HAP-1 (cell line): ENCODE measurements around the gene EMC9.

ENCODE experiments used
- DNase-seq, 2 experiments: peaks; one replicate each; pipeline ENCODE4 v3.0.0-alpha.2; 2016 to 2020; ENCODE audit warnings: low spot score in 2 of 2
- H3K27me3 ChIP-seq: fragments of 250-450 bp; sonication (Bioruptor Pico); 2 replicates; pipeline ENCODE4 v1.5.1; 2020; ENCODE audit warnings: low read depth, mild to moderate bottlenecking, moderate library complexity
- H3K36me3 ChIP-seq: fragments of 250-450 bp; sonication (Bioruptor Pico); replicated peaks from 2 replicates; pipeline ENCODE4 v1.5.1; 2020; ENCODE audit warnings: mild to moderate bottlenecking
- H3K4me1 ChIP-seq: fragments of 250-450 bp; sonication (Bioruptor Pico); 2 replicates; pipeline ENCODE4 v1.5.1; 2020; ENCODE audit warnings: mild to moderate bottlenecking
- H3K4me3 ChIP-seq: fragments of 250-450 bp; sonication (Bioruptor Pico); 2 replicates; pipeline ENCODE4 v1.5.1; 2020; ENCODE audit warnings: mild to moderate bottlenecking, moderate library complexity
- H3K9me3 ChIP-seq: fragments of 250-450 bp; sonication (Bioruptor Pico); 2 replicates; pipeline ENCODE4 v1.5.1; 2020; ENCODE audit warnings: mild to moderate bottlenecking, moderate library complexity
- in situ Hi-C: fragments of 300-500 bp; cut with MboI; formaldehyde crosslinking; loops from 3 replicates; pipeline ENCODE4 v1.14.3; 2020; ENCODE audit warnings: low sequenced_read_pairs, inconsistent platforms, mixed read lengths

The EMC9 gene

DNA sequence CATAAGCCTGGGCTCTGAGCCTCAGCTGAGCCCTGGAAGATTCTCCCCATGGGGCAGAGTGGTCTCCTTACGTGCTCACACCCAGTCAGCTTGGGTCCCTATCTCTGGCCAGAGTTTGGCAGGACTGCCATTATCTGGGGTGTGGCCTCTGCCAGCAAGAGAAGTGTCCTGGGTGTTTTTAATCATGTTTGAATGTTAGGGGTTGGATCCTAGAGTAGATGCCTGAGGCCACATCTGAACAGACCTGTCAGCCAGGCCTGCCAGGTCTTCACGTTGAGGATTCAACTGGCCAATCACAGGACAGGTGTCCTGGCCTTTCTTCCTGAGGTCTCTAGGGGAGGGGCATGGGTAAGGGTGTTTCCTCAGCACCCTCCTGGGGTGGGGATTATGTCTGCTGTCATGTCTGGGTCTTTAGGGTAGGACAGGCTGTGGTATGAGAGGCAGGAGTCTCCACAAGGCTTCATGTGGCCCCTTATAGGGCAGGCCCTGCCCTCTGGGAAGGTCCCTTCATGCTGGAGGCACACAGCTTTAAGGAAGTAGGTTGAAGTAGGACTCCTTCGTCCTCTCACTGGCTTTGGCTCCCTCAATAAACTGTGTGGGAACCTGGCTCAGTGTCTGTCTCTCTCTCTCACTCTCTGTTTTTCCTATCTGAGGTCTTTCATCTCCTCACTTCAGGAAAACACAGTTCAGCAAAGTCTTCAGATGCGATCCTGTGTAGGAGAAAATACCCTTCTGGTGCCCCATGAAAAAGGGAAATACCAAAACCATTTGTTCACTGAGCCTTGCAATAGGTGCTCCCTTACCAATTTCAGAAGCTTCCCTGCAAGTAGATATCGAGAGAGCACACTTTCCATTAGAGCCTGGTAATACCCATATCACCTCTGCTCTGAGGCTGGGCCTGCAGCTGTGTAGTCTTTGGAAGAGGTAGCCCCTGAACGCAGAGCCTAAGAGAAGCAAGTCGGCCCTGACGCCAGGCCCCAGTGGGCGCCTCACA, 17.7 kb downstream of the EMC9 start:
- Histone ChIP-seq H3K36me3 (peaks cover 37% of the 10 kb centered on the region), H3K4me1 (no peaks in the 10 kb centered on the region), H3K27me3 (no peaks in the 10 kb centered on the region), H3K9me3 (no peaks in the 10 kb centered on the region), H3K4me3 (no peak overlapping the region)
- in situ Hi-C loops, result no loop called here
- DNase-seq, result no peak

DNA sequence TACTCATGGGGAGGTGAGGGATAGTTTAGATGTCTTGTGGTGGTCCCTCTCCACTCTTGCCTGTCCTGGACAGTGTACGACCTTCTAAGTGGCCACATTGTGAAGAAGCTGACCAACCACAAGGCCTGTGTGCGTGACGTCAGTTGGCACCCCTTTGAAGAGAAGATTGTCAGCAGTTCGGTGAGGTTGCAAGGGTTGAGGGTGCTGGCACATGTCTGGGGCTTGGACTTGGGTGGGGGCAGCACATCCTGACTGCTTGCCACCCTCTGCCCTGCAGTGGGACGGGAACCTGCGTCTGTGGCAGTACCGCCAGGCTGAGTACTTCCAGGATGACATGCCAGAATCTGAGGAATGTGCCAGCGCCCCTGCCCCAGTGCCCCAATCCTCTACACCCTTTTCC, 18.5 kb downstream of the EMC9 start:
- Histone ChIP-seq H3K27me3 (no peaks in the 10 kb centered on the region), H3K4me3 (no peak overlapping the region), H3K9me3 (no peaks in the 10 kb centered on the region), H3K4me1 (no peaks in the 10 kb centered on the region), H3K36me3 (peaks cover 45% of the 10 kb centered on the region)
- in situ Hi-C loops, result no loop called here
- no peak for DNase-seq

- no peak overlapping the region for H3K4me3 ChIP-seq
- H3K4me1 ChIP-seq, result no peaks in the 10 kb centered on the region
- DNase-seq, result no peak
- in situ Hi-C loops, result no loop called here
- no peaks in the 10 kb centered on the region for H3K27me3 ChIP-seq
- H3K9me3 ChIP-seq, result no peaks in the 10 kb centered on the region
- H3K36me3 ChIP-seq, result peaks cover 47% of the 10 kb centered on the region
Measured at GRCh38 chr14:24122416-24122815, 19.0 kb downstream of the EMC9 start.

- H3K27me3 ChIP-seq, result no peaks in the 10 kb centered on the region
- peaks cover 2% of the 10 kb centered on the region for H3K4me1 ChIP-seq
- in situ Hi-C loops, result no loop called here
- DNase-seq, result no peak
- no peaks in the 10 kb centered on the region for H3K9me3 ChIP-seq
- H3K36me3 ChIP-seq, result peaks cover 52% of the 10 kb centered on the region
- H3K4me3 ChIP-seq, result no peak overlapping the region
Measured at GRCh38 chr14:24121210-24121609, 20.2 kb downstream of the EMC9 start.

GRCh38 chr14:24119691-24120090, 21.7 kb downstream of the EMC9 start:
- no peak for DNase-seq
- H3K4me1 ChIP-seq, result peaks cover 10% of the 10 kb centered on the region
- H3K27me3 ChIP-seq, result no peaks in the 10 kb centered on the region
- no peaks in the 10 kb centered on the region for H3K9me3 ChIP-seq
- no peak overlapping the region for H3K4me3 ChIP-seq
- H3K36me3 ChIP-seq, result peaks cover 52% of the 10 kb centered on the region
- in situ Hi-C loops, result no loop called here

- Histone ChIP-seq H3K9me3 (no peaks in the 10 kb centered on the region), H3K4me3 (no peak overlapping the region), H3K4me1 (peaks cover 10% of the 10 kb centered on the region), H3K27me3 (no peaks in the 10 kb centered on the region), H3K36me3 (peaks cover 44% of the 10 kb centered on the region)
- in situ Hi-C loops, result no loop called here
- DNase-seq, result no peak
Measured at GRCh38 chr14:24117179-24117578, 24.2 kb downstream of the EMC9 start.

DNA sequence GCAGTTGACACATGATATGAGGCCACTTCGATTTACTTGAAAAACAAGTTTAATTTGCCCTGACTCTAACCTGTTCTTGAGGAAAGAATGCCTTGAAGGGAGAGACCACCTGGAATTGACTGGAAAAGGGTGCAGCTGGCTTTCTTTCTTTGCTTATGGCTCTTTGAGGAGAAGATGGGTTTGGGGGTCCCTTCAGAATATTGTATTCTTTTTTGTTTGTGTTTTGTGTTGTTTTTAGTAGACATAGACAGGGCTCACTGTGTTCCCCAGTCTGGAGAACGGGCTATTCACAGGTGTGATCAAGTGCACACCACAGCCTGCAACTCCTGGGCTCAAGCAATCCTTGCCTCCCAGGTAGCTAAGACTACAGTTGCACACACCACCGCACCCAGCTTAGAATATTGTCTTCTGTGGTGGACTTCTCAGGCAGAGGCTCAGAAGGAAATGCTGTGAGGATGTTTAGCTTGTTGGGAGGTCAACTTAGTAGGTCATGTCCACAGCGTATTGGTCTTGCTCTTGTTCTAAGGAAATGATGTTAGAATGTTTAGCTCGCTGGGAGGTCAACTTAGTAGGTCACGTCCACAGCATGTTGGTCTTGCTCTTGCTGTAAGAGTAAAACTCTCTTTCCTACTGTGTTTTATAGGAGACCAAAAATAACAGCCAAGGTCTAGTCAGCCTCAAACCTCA, 25.1 kb downstream of the EMC9 start:
- Histone ChIP-seq H3K4me3 (peak overlapping the region; percentile 91; the same call in 1 of the 2 replicates), H3K4me1 (peaks cover 10% of the 10 kb centered on the region), H3K36me3 (peaks cover 40% of the 10 kb centered on the region), H3K9me3 (no peaks in the 10 kb centered on the region), H3K27me3 (no peaks in the 10 kb centered on the region)
- in situ Hi-C loops, result no loop called here
- no peak for DNase-seq

GRCh38 chr14:24115422-24116127, 25.8 kb downstream of the EMC9 start:
- Histone ChIP-seq H3K36me3 (peaks cover 33% of the 10 kb centered on the region), H3K4me3 (peak overlapping the region; percentile 91), H3K27me3 (no peaks in the 10 kb centered on the region), H3K4me1 (peaks cover 10% of the 10 kb centered on the region), H3K9me3 (no peaks in the 10 kb centered on the region)
- in situ Hi-C loops, result no loop called here
- no peak for DNase-seq

DNA sequence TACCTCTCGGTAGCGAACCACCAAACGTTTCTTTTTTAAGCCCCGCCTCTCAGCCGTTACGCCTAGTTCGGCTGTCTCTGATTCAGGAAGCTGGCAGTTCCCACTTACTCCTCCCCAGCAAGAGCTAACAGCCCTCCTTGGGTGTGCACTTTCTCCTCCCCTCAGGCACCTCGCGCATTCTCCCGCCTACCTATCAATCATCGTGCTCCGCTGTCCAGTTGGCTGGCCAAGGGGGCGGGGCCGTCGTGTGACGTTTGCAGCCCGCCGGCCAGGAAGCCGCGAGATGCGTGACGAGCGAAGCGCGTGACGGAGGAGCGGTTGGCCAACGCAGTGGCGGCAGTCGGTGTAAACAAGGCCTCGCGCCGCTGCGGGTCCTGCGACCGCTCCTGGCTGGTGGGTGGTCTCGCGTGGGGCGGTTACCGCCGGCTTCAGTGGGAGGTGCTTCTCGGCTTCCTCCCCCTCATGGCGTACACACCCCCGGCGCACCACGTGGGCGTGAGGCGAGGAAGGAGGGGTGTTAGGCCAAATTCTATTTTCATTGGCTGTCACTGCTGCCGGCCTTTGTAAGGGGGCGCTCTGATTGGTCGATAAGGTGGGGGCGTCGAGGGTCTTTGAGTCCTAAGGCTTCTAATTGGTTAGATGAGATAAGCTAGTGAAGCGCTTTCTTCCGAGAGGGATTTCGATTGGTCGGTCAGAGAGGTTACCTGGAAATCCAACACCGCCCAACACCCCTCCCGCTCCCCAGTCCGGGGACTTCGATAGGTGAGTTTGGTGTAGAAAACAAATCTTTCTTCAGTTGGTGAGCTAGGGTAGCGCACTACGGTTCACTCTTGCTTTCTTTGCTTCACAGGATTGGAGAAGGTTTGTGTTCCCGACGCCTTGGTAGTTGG, 26.6 kb downstream of the EMC9 start, which contains the start of the genes DCAF11 and NRL:
Gene DCAF11 (plus strand): TSS at position 246 of the 890 bp plus-strand sequence. CDS start 818 bp downstream, outside the sequence.
Gene NRL (minus strand): TSS at position 418 of the 890 bp plus-strand sequence. CDS start 32,101 bp downstream, outside the sequence.
- H3K9me3 ChIP-seq, result no peaks in the 10 kb centered on the region
- peaks cover 26% of the 10 kb centered on the region for H3K36me3 ChIP-seq
- peaks cover 10% of the 10 kb centered on the region for H3K4me1 ChIP-seq
- peak; percentile 99 for DNase-seq
- H3K4me3 ChIP-seq, result peak within 1 kb of the TSS; percentile 91
- no peaks in the 10 kb centered on the region for H3K27me3 ChIP-seq
- in situ Hi-C loops, result no loop called here

DNA sequence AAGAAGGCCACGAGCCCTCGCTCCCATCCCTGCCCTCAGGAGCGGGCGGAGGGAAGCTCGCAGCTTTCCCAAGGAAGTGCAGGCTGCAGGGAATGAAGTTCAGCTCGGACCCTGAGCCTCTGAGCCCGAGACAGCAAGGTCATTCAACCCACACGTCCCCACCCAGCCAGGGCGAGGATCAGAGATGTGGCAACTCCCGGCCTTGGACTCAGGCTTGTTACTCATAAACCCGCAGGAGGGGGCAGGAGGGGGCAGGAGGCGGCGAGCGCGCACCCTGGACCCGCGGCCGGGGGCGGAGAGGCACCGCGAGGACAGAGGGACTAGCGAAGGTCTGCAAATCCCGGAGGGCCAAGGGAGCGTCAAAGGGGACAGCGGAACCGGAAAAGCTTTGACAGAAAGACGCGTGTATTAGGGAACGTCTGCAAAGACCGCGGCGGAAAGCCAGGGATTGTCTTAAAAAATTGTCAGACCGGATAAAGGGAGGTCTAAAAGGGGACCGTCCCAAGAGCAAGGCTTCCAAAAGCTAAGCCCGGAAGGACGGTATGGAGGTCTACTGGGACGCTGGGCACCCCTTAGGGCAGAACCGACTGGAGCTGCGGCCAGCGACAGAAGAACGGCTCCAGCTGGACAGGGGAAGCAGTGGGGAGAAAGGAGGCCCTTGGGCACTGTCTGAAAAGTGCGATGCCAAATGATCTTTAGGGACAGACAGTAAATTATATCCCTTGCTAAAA, 27.4 kb downstream of the EMC9 start:
- H3K4me3 ChIP-seq, result peak overlapping the region; percentile 91
- no peaks in the 10 kb centered on the region for H3K9me3 ChIP-seq
- in situ Hi-C loops, result no loop called here
- H3K27me3 ChIP-seq, result no peaks in the 10 kb centered on the region
- peaks cover 18% of the 10 kb centered on the region for H3K36me3 ChIP-seq
- peaks cover 10% of the 10 kb centered on the region for H3K4me1 ChIP-seq
- peak; percentile 93 for DNase-seq

DNA sequence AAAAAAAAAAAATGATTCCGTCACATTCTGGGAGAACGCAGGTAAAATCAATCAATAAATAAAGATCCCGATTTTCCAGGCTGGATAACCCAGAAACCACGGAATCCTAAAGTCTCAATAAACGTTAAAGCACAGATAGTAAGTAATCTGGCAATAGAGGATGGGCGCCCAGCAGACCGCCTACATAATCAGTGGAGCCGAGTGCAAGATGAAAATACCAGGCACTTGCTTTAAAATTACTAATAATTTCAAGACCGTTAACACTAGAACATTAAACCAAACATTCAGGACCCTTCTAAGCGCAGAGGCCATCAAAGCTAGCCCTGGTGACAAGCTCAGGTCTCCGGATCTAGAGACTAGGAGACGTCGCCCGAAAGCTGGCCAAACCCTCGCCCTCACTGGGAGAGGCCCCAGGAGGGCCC, 28.0 kb downstream of the EMC9 start:
- peaks cover 10% of the 10 kb centered on the region for H3K4me1 ChIP-seq
- no peak for DNase-seq
- in situ Hi-C loops, result no loop called here

GRCh38 chr14:24110523-24110922, 30.9 kb downstream of the EMC9 start:
- in situ Hi-C loops, result no loop called here
- H3K9me3 ChIP-seq, result no peaks in the 10 kb centered on the region
- H3K4me3 ChIP-seq, result no peak overlapping the region
- no peaks in the 10 kb centered on the region for H3K36me3 ChIP-seq
- DNase-seq, result no peak
- peaks cover under 1% of the 10 kb centered on the region for H3K4me1 ChIP-seq
- H3K27me3 ChIP-seq, result no peaks in the 10 kb centered on the region

More for the DNA sequence above, 28.0 kb downstream of the EMC9 start:
- Histone ChIP-seq H3K9me3 (no peaks in the 10 kb centered on the region), H3K27me3 (no peaks in the 10 kb centered on the region), H3K36me3 (peaks cover 13% of the 10 kb centered on the region), H3K4me3 (peak overlapping the region; percentile 91)
